K562 (cell line): ENCODE results near the gene FBXO27. TPM values are rescaled to one million over a fixed set of nuclear protein-coding genes. Genes with fewer than 3 reads are reported as not detected.

ENCODE experiments used
- AFF4 ChIP-seq: sonication (generic); formaldehyde crosslinking; IDR thresholded peaks from 2 replicates; pipeline ENCODE4 v1.8.0; 2023; ENCODE audit warnings: mild to moderate bottlenecking, missing genetic modification reagents
- CREB3L1 ChIP-seq: fragments of 450-650 bp; IDR thresholded peaks from 2 replicates; pipeline ENCODE4 v1.6.1; 2014; ENCODE audit warnings: low read depth, mild to moderate bottlenecking, moderate library complexity, borderline replicate concordance
- E2F1 ChIP-seq: sonication (generic); formaldehyde crosslinking; IDR thresholded peaks from 2 replicates; pipeline ENCODE4 v1.8.1; 2023; ENCODE audit warnings: mild to moderate bottlenecking, missing genetic modification reagents, moderate library complexity
- EP400 ChIP-seq: fragments of 450-650 bp; IDR thresholded peaks from 2 replicates; pipeline ENCODE4 v1.6.1; 2017; ENCODE audit warnings: antibody characterized with exemption, mild to moderate bottlenecking, moderate library complexity
- HNRNPH1 ChIP-seq: fragments of 200-400 bp; formaldehyde crosslinking; optimal IDR thresholded peaks from 2 replicates; pipeline ENCODE3; 2017; ENCODE audit warnings: low read depth, mild to moderate bottlenecking, low read length, moderate library complexity
- MCM5 ChIP-seq: fragments of 450-650 bp; IDR thresholded peaks from 2 replicates; pipeline ENCODE4 v1.6.1; 2016; ENCODE audit warnings: low read depth
- NRF1 ChIP-seq, 2 experiments: fragments of 450-650 bp; IDR thresholded peaks in 1 of 2; conservative IDR thresholded peaks in 1 of 2; 2 replicates each; pipeline ENCODE4 v1.6.1; 2014; ENCODE audit warnings: mild to moderate bottlenecking in 2 of 2
- PATZ1 ChIP-seq: fragments of 250-450 bp; sonication (Bioruptor Pico); IDR thresholded peaks from 2 replicates; pipeline ENCODE4 v1.5.0; 2020; ENCODE audit warnings: mild to moderate bottlenecking, borderline replicate concordance
- U2AF2 ChIP-seq: fragments of 200-400 bp; formaldehyde crosslinking; optimal IDR thresholded peaks from 2 replicates; pipeline ENCODE3; 2017; ENCODE audit warnings: low read depth, mild to moderate bottlenecking, low read length
- ZNF124 ChIP-seq: sonication (generic); formaldehyde crosslinking; IDR thresholded peaks from 2 replicates; pipeline ENCODE4 v1.8.1; 2022; ENCODE audit warnings: missing genetic modification reagents
- ZNF140 ChIP-seq: fragments of 250-450 bp; sonication (Bioruptor Pico); IDR thresholded peaks from 2 replicates; pipeline ENCODE4 v1.8.0; 2021; ENCODE audit warnings: moderate library complexity, mild to moderate bottlenecking, inconsistent platforms
- ZNF282 ChIP-seq: sonication (generic); formaldehyde crosslinking; IDR thresholded peaks from 2 replicates; pipeline ENCODE4 v1.8.1; 2023; ENCODE audit warnings: missing genetic modification reagents
- ZNF445 ChIP-seq: fragments of 250-450 bp; sonication (Bioruptor Pico); IDR thresholded peaks from 2 replicates; pipeline ENCODE4 v1.4.0; 2020; ENCODE audit warnings: low read depth, mild to moderate bottlenecking, moderate library complexity
- polyA plus RNA-seq, 8 experiments: library from polyadenylated mRNA; depleted of rRNA in 4 of 8; stranded (reverse) in 5 of 8; unstranded in 3 of 8; fragments of >200 nt; fragmentation: Nextera tagmentation in 2 of 8; fragmentation: Illumina TruSeq in 1 of 8; extraction: Ambion mirVana in 2 of 8; extraction: Trizol in 1 of 8; gene quantifications; 2 replicates each; pipeline versions ENCODE4 v1.2.1 to v1.2.3, GENCODE V29; 2011 to 2014; ENCODE audit warnings: inconsistent platforms in 1 of 8, missing spikeins in 1 of 8
- total RNA-seq, 7 experiments: library from RNA; depleted of rRNA in 6 of 7; stranded (reverse); fragments of >200 nt in 6 of 7; fragmentation: Illumina TruSeq in 2 of 7; extraction: Trizol in 2 of 7; gene quantifications; 2 replicates each; pipeline versions ENCODE4 v1.2.1 to v1.2.3, GENCODE V29; 2011 to 2021; ENCODE audit warnings: low replicate concordance in 1 of 7

Gene FBXO27
- total and polyA plus RNA-seq, 9 of the 15 experiments (the other 6 are each of a cell fraction or from before 2014, with no cell fraction given), result 1.8 to 11.0 (median 6.3) TPM

- TF ChIP-seq PATZ1 (CRISPR knock-in tag), result no peak
- no peak for TF ChIP-seq ZNF445
- no peak for TF ChIP-seq EP400
- TF ChIP-seq E2F1 (CRISPR knock-in tag), result no peak
- TF ChIP-seq ZNF140 (CRISPR knock-in tag), result no peak
- peak in 1 of 2 experiments; percentile 59; a peak in 2 of 4 replicates for TF ChIP-seq NRF1 (conservative IDR thresholded peaks at IDR 0.05 in 1 of 2, IDR thresholded peaks at IDR 0.05 in 1 of 2)
- no peak for TF ChIP-seq CREB3L1
- TF ChIP-seq ZNF124, result no peak
- TF ChIP-seq ZNF282, result peak; percentile 93
- TF ChIP-seq MCM5, result no peak
- no peak for TF ChIP-seq HNRNPH1
- TF ChIP-seq U2AF2, result no peak
- TF ChIP-seq AFF4 (CRISPR knock-in tag), result no peak
Observed at GRCh38 chr19:39032063-39032918, at the start of gene FBXO27 (continued).
